ENCODE results near the gene KCNN3.
"Not testable (repeated sequence)": the region's sequence is repeated elsewhere in the genome, so short reads cannot be mapped to it uniquely, and the experiment has no call there.

Gene KCNN3

DNA sequence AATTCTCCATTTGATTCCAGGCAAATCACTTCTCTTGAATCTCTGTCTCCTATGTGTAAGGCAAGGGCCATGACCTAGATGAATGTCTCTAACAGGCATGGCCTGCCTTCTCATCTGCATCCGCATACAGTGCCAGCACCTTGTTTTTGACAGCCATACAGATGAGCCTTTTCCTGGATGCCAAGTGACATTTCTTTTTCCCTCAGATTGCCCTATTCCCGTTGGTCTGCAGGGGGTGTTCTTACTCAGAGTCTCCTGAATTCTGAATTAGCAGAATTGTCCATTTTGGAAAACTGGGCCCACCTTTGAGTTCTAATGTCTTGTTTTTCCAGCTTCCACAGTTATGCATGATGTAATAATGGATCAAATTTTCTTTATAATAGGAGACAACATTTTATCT is 174.1 kb downstream of the KCNN3 start:
- DNase-seq = no peak

DNA sequence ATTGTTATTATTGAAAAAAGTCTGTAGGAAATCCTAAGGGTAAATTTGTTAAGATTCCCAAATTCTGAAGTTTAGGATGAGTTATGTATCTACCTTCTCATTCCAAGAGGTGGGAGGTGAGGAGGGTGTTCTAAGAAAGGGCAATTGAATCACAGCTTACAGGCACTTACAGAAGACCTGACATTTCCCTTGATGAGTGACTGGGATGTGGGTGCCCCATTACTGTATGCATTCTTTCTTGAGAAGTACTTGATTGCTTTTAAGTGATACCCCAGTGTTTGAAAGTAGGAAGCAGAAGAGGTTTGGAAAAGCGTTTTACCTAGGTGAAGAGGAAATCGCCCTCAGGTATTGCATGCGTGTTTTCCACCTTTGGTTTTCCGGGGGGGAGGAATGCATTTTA is 175.1 kb downstream of the KCNN3 start:
- DNase-seq = no peak

DNA sequence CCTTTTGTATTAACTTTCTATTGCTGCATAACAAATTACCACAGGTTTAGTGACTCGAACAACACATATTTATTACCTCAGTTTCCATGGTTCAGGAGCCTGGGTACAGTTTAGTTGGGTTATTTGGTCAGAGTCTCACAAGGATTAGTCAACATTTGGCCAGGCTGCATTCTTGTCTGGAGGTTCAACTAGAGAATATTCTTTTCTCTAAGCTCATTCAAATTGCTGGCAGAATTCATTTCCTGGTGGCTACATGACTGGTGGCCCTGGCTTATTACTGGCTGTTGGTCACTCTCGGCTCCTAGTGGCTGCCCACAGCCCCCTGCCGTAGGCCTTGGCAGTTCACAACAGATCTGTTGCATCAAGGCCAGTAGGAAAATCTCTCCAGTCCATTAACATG is 181.0 kb downstream of the KCNN3 start:
- no peak for DNase-seq

GRCh38 chr1:154686507-154686906 is 183.6 kb downstream of the KCNN3 start:
- DNase-seq = no peak

- DNase-seq = no peak
Observed at GRCh38 chr1:154683820-154684219, 186.3 kb downstream of the KCNN3 start.

GRCh38 chr1:154682254-154682653 is 187.8 kb downstream of the KCNN3 start:
- no peak for DNase-seq

- not testable (repeated sequence) for DNase-seq
Observed at GRCh38 chr1:154677844-154678243, 192.2 kb downstream of the KCNN3 start.

DNA sequence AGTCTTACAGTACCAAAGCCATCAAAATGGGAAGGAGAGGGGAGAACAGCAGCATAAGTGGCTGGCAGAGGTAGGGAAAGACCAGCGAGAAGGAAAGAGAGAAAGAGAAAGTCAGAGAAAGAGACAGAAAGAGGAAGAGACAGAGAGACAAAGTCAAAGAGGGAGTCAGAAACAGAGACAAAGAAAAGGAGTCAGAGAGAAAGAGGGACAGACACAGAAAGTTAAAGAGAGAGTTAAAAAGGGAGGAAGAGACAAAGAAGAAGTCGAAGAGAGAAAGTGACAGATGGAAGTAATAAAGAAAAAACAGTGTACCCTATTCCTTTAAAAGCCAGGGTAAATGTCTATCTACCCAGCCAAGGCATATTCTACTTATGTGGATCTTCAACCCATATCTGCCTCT is 193.2 kb downstream of the KCNN3 start:
- not testable (repeated sequence) for DNase-seq

- DNase-seq = not testable (repeated sequence)
Observed at GRCh38 chr1:154674456-154674855, 195.6 kb downstream of the KCNN3 start.

- not testable (repeated sequence) for DNase-seq
Observed at GRCh38 chr1:154672245-154672644, 197.8 kb downstream of the KCNN3 start.

GRCh38 chr1:154671412-154671811 is 198.7 kb downstream of the KCNN3 start:
- DNase-seq = not testable (repeated sequence)

GRCh38 chr1:154670310-154671270 is 199.5 kb downstream of the KCNN3 start:
- not testable (repeated sequence) for DNase-seq

DNA sequence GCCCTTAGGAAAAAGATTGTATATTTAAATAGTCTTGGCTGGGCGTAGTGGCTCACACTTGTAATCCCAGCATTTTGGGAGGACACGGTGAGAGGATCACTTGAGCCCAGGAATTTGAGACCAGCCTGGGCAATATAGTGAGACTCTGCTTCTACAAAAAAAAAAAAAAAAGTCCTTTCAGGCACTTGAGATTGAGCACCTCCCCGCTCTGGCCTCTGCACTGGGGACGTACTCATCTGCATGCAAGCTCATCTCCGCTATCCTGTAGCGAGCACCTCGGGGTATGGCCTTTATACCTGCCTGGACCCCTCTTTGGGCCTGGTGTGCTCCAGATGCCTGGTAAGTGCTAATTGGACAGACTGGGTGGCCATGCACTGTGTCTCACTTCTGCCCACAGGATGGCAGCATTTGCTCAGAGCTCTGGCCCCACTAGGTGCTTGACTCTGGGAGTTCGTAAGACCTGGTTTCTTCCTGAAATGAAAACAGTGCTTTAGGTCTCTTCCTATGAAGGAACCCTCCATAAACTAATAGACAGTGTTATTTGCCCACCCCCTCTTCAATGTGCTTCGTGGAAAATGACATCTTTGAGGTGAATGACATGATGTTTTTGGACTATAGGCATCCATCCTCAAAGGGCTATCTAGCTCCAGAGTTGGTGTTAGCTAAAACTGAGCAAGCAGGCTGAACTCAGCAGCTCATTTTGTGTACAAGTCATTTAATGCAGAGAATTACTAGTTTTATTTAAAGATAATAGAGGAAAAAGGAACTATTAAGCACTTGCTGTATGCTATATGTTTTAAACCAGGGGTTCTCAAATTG is 200.4 kb downstream of the KCNN3 start:
- peak; percentile 42 for DNase-seq

DNA sequence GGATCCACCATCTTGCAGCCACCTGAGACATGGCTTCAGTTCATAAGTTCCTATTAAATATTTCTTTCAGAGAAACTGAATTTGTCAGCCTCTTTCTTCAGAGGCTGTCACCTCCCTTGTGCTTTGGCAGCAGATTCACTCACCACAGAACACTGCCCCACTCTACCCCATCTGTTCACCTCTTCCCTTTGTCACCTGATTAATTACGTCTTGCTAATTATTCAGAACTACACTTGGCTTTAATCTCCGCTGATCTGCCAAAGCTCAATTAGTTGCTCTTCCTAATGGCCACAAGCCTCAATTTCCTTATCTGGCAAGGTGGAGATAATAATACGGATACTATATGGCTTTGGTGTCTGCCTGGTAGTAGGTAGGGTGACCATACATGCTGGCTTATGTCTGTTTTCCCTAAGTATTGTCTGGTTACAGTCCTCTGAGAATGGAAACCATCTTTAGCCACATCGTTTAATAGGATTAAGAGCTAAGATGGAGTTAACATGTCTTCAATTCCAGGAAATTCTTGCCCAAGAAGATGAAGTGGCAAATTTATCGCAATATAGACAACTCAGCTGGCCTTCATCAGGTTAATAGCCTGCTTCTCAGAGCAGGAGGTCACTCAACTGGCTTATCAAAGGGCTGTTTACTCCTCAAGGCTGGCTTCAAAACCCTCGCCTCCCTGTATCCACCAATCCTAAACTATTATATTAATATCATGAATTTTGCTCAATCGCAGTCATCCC is 203.9 kb downstream of the KCNN3 start:
- DNase-seq = peak; percentile 81

GRCh38 chr1:154664331-154665002 is 205.6 kb downstream of the KCNN3 start:
- DNase-seq = no peak

DNA sequence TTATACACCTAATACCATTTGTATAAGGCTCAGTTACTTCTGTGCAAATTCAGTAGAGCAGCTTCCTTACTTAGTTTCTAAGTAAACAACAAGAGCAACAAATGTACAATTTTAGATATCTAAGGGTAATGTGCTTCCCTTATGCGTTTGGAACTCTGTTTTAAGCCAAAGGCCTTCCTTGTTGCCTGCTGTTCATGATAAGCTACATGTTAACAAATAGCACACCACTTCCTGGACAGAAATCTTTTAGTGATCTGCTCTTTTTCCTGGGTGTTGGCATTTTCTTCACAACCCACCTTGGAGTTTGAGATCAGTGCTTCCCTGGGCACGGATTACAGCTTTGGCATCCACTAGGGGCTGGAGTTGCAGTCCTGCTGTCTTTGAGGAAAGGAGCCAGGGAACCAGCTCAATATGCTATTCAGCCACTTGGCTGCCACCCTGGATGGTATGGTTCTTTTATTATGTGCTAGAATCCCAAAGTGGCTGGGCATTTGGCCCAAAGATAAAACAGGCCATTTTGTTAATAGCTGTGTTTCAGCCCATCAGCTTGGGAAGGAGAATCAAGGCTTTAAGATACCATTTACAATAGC is 206.5 kb downstream of the KCNN3 start:
- no peak for DNase-seq

DNA sequence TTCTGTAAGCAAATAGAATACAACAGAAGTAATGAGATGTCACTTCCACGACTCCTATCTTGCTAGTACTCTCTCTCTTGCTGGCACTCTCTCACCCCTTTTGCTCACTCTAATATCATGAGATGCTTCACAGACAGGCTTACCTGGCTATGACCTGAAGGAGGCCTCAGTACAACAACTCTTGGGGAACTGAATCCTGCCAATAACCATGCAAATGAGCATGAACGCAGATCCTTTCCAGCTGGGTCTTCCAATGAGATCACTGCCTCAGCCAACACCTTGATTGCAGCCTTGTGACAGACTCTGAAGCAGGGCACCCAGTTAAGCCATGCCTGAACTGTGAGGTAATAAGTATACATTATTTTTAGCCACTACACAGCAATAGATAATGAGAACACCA is 209.0 kb downstream of the KCNN3 start:
- DNase-seq = no peak

DNA sequence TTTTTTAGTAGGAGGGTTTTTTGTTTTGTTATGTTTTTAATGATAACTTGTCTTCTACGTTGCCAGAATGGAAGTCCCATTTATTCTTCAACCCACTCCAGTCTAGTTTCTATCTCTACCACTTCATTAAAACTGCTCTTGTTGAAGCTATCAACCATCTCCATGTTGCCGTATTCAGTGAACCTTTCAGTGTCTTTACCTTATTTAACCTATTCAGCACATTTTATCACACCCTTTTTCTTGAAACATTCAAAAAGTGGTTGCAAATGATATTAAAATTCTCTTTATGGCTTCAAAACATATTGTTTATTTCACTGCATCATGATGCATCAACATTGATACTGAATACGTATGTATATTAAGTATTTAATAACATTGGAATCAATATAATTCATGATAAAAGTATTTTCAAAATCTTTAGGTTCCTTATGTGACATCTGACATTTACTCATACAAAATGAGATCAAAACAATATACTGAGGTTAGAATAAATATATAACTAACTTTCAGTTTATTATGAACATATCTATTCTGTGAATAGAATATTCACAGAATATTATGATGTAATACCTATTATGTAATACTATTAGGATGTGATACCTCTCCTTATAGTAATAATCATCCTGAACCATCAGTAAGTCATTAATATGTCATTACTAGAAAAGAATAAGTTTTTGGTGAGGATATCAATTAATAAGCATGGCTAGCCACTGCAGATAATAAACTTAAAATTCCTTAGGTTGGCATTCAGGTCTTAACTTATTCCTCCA is 210.1 kb downstream of the KCNN3 start:
- no peak for DNase-seq

DNA sequence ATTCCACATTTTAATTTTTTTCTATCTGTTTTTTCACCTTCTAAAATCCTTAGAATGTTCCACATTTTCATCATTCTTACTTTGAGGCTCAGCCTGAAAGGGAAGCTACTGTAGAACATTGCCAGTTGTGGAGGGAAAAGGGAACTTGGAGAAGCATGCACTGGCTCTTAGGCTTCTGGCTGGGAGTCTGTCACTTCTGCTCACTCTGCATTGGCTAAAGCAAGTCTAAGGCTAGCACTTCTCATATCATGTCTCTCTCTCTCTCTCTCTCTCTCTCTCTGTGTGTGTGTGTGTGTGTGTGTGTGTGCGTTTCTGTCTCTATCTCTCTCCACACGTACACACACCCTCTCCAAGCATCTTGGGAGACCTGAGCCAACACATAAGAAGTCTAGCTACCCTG is 212.5 kb downstream of the KCNN3 start:
- DNase-seq = no peak

DNA sequence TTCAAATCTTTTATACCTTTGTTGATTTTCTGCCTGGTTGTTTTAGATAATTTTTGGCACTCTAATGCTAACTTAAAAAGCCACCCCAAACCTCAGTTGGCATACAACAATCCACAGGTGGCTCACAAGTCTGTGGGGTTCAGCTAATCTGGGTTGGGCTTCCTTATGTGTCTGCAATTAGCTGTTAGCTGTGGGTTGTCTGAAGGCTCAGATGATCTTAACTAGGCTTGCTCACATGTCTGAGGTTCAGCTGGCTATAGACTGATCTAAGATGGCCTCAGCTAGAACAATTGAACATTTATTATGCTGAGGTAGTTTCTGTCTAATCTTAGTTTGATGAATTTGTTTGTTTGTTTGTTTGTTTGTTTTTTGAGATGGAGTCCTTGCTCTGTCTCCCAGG is 217.2 kb downstream of the KCNN3 start:
- no peak for DNase-seq
